GM08714 (cell line): ENCODE data around the gene TMEM100.

ENCODE experiments used
- H3K4me3 ChIP-seq: fragments of 200-500 bp; sonication (Bioruptor generic); 2 replicates; pipeline ENCODE4 v1.5.1; 2014; ENCODE audit warnings: mild to moderate bottlenecking, low read length, inconsistent platforms
- ZNF274 ChIP-seq: IDR thresholded peaks from 2 replicates; pipeline ENCODE4 v1.6.1; 2012; ENCODE audit warnings: mild to moderate bottlenecking, low read depth, low read length

TMEM100 gene

DNA sequence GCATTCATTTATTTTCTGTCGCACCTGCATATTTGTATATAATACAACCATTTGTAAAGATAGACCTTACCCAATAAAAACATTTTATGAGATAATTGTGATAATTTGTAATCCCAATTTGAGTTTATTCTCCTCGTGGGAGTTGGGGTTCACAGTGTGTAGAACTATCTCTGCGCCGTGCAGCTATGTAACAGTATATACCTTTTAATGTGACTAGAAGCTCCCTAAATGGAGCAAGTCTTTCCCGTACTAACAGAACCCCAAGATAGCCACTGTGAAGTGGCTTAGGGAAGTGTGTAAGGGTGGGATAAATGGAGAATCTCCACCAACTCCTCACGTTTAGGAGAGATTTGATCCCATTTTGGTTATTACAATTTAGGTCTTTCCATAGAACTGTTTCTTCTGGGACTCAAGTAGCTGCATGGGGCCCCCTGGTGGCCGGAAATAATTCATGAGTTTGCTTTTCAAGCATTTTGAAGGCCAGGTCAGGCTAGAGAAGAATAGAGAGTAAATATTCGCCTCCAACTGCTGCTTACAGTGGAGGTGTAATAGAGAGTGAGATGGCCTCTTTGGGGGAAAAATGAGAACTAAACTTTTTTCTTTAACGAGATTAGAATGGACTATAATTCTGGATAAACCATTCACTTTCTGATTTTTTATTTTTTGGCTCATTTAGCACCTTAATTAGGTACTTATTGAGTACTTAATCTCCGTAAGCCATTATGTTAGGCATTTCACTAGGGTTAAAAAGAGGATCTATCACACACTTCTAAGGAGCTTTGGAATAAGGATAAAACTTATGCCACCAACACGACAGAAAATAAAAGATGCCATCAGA, 4.5 kb downstream of the TMEM100 start:
- no peak for TF ChIP-seq ZNF274
- H3K4me3 ChIP-seq, result no peak overlapping the region

DNA sequence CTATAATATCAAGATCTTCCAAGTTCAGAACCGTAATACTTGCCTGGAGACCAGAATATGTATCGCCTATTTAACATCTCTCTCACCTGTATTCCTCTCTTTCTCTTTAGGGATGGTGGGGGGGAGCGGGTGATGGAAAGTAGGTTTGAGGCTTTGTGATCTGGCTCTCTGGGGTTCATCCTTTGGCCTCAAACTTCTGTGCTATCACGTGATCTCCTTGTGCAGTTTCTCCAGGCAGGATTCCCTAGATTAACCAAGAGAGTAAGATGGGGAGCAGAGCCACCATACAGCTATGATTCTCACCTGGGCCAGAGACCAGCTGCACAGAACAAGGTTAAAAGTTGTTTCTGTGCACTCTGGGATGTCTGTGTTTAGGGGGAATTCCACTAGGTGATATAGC, 5.2 kb downstream of the TMEM100 start:
- TF ChIP-seq ZNF274, result no peak
- no peak overlapping the region for H3K4me3 ChIP-seq

DNA sequence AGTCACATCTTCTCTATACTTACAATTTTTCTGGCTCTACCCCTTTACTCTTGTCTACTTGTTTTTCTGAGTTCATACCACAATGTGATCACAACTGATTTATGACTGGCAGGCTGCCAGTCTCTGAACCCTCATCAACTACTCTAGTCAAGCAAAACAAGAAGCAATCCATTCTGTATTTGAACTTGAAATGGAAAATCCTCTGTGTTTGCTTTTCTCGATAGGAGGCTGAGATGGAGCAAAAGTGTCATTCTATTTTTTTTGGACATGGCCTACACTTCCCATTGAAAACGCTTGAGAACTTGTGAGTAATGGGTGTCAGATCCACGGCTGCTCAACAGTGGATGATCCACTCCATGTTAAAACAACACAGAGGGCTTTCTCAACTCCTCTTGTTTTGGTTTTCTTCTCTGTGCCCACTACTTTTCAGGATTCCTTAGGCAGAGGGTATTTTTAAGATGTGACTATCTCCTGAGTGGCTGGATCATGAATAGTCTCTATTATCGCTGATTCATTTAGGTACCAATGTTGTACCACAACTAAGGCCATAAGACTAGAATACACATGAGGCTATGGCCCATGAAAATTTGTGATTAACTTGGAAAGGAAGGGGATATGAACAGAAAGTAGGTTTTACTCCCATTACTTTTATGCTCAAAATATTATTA, 11.7 kb downstream of the TMEM100 start:
- H3K4me3 ChIP-seq, result no peak overlapping the region
- no peak for TF ChIP-seq ZNF274

DNA sequence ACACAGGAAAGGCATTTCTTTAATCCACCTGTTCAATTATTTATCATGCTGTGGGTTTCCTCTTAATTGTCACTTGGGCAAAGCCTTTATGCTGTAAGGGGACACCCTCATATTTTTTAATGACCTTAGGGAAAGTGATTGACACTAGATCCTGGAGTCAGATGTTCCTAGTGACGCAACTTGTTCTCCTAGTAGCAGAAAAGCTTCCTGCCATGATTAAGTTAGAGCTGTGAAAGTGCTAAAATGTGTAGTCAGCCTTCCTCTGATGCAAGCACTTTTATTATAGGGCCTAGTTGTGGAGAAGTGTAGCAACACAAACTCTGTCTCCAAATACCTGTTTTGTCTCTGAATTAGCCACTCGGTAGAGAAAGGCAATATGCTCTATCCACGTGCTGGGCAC, 12.3 kb downstream of the TMEM100 start:
- TF ChIP-seq ZNF274, result no peak
- H3K4me3 ChIP-seq, result no peak overlapping the region

DNA sequence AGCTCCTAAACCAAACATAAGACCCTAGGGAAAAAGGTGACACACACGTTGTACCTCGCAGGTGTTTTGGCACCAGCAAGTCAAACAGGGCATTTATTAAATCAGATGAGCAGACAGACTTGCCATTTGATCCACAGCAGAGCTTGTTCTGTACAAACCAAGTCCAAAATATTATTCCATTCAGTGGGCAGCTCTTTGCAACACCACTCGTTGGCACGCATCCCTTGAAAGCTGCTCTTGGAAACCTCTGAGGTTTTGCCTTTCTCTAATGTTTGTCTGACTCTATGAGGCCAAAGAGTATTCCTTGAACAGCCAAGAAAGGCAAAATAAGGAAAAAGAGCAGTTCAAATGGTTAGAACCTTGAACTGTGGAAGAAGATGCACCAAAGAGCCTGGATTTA, 12.7 kb downstream of the TMEM100 start:
- no peak overlapping the region for H3K4me3 ChIP-seq
- no peak for TF ChIP-seq ZNF274

DNA sequence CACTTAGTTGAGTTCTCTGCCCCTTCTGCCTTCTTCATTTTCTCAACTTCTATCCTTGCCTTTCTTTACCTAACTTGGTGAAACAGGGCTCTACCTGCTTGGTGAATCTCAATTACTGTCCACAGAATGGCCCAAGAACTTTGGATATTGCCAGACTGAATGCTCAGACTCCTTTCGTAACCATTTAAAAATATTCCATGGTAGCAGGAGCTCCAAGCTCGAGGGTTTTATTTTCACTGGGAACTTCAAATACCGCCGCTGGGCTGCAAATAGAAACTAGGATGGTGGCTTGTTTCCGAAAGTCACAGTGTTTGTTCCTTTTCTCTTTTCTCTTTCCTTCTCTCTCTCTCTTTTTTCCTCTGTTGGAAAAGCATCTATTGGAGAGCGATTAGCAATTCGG, 13.2 kb downstream of the TMEM100 start:
- no peak for TF ChIP-seq ZNF274
- no peak overlapping the region for H3K4me3 ChIP-seq

DNA sequence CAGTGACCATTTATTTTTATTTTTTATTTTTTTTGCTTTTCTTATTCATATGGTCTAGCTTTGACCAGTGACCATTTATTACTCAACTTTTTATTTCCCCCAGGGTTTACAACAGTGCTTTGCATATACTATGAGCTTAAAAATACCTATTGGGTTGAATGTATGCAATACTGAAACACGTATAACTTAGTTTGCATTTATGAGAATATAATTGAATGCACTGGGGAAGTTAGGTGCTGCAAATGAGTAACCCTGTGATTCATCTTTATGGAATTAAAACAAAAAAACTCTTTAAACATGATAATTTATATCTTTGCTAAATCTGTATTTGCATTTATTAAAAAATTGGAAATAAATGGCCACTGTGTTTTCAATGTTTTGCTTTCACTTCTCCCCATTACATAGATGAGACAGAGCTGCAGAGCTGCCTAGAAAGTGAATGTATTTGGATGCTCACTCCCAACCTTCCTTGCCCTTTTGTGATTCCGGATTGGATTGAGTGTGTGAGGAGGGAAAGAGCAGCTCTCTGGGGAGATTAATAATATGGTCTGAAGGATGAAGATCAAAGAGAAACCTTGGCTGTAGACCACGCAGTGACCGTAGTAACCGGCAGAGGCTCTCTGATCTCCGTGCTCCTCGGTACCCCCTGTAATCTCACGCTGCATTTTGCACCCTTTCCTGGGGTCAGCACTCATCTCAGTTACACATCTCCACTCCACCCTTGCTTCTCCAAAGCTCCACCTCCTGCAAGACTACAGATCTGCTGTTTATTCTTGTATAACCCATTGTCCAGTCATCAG, 14.3 kb downstream of the TMEM100 start:
- no peak overlapping the region for H3K4me3 ChIP-seq
- no peak for TF ChIP-seq ZNF274

DNA sequence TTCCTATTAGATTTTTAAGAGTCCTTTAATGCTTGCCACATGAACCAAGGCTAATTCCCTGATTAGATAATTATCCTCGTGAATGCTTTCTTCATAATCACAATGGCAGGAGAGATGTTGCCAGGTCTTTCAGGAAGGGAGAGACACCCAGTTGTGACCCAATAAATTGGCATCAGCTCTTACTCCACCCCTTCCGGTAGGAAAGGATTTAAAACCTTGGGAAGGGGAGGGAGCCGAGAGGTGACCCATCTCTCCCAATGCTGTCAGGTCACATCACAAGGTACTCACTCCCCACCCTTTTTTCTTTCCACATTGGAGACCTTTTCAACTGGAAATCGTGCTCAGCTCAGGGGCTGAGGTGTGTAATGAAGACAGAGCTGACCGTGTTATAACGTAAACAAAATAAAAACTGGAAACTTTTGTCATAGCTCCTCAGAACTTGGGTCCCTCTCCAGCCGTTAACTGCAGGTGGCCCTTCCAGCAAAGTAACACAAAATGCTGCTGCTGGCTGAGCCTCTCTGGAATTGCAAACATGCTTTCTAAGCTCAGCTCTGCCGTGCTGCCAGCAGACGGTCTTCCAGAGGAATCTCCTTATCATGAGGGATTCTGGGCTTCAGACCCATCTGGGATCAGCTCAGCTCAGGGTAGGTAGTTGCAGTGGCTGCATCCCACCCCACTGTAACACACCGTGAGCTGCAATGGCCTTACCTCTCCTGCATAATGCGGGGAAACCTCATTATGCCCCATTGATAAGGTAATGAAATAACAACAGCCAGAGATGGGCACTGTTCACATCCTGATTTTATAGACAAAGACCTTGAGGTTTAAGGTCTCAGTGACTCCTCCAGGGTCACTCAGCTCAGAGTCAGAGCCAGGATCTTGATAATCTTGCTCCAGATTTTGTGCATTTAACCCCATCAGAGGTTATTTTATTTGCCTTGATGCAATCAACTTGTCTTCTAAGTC, 15.6 kb downstream of the TMEM100 start:
- TF ChIP-seq ZNF274, result no peak
- no peak overlapping the region for H3K4me3 ChIP-seq

DNA sequence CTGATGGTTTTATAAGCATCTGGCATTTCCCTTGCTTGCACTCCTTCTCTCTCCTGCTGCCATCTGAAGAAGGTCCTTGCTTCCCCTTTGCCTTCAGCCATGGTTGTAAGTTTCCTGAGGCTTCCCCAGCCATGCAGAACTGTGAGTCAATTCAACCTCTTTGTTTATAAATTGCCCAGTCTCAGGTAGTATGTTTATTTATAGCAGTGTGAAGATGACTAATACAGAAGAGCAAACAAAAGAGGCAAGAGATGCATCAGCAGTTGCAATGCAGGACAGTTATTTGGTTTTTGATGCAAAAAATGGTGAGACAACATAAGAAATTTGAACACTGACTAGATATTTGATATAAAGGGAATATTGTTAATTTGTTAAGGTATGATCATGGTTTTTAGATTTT, 16.8 kb downstream of the TMEM100 start:
- no peak for TF ChIP-seq ZNF274

DNA sequence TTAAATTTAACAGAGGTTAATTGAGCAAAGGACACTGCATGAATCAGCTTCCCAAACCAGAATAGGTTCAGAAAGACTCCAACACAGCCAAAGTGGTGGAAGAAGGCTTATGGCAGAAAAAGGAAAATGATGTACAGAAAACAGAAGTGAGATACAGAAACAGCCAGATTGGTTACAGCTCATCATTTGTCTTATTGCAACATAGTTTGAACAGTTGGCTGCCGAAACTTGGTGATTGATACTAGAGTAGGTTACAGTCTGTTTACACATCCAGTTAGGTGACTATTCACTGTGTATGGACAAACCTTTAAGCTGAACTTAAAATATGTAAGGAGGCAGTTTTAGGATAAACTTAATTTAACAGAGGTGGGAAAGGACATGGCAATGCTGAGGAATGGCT, 18.3 kb downstream of the TMEM100 start:
- TF ChIP-seq ZNF274, result no peak

More for the DNA sequence above, 16.8 kb downstream of the TMEM100 start:
- H3K4me3 ChIP-seq, result no peak overlapping the region

DNA sequence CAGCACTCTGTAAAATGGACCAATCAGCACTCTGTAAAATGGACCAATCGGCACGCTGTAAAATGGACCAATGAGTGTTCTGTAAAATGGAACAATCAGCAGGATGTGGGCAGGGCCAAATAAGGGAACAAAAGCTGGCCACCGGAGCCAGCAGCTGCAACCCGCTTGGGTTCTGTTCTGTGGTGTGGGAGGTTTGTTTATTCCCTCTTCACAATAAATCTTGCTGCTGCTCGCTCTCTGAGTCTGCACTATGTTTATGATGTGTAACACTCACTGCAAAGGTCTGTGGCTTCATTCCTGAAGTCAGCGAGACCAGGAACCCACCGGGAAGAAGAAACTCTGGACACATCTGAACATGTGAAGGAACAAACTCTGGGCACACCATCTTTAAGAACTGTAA, 20.5 kb downstream of the TMEM100 start:
- no peak overlapping the region for H3K4me3 ChIP-seq
- TF ChIP-seq ZNF274, result no peak

More for the DNA sequence above, 18.3 kb downstream of the TMEM100 start:
- no peak overlapping the region for H3K4me3 ChIP-seq

DNA sequence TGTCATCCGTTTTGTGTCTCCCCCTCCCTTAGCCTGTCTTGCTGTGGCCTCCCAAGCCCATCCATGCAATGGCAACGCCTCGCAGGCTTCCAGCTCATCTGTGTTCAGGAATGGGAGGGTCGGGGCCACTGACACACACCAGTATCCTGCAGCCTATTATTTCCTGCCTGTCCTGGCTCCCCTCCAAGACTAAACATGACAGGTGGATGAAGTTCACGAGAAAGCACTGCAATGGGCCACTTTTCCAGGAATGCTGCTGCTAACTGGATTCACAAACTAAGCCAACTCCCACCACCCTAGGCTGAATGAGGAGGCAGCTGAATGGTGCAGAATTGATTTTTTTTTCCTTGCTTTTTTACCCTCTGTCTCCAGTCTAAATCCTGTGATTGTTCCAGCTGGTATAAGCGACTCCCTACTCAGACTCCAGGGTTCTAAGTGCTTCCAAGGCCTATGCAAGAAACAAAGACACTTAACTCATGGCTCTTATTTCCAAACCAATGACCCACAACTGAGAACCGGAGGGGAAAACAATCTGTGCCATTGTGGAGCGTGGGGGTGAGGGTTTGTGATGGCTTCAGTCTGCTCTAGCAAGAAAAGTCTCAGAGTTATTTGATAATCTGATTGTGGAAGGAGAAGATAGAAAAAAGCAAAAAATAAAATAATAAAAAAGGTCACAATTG, 23.3 kb downstream of the TMEM100 start:
- no peak overlapping the region for H3K4me3 ChIP-seq
- TF ChIP-seq ZNF274, result no peak
